ENCODE results near the gene LYPD4. TPM values are rescaled to one million over a fixed set of nuclear protein-coding genes. Genes with fewer than 3 reads are reported as not detected.

The LYPD4 gene
- total and polyA plus RNA-seq, 2 donors (not counting 1 experiment from before 2014, with no cell fraction given), result not detected

GRCh38 chr19:41861846-41862245, 17.4 kb upstream of the LYPD4 start:
- Mint-ChIP-seq H3K4me3 (peak overlapping the region; percentile 92), H3K4me1 (peaks cover 55% of the 10 kb centered on the region), H3K27me3 (no peaks in the 10 kb centered on the region), H3K27ac (peak overlapping the region; percentile 67), H3K9me3 (ENCODE audit: insufficient read depth) (no peaks in the 10 kb centered on the region)
- ChIA-PET CTCF (interaction anchor here (0.8 to 17.0 kb wide), 7 partner anchors 12 to 97 kb away, joined by 3 to 331 read pairs (median 35); partner anchors contain the start of genes CD79A and RABAC1), POLR2A (interaction anchor here (1.4 to 2.8 kb wide), 3 partner anchors 15 to 83 kb away, joined by 3 to 57 read pairs (median 44); partner anchors contain the start of genes ARHGEF1 and CD79A)
- H3K4me1 ChIP-seq (ENCODE audit: control insufficient read depth in 2 of 2, insufficient read depth in 2 of 2, low read length in 2 of 2), result peaks cover 42 to 60% of the 10 kb centered on the region in 2 donors
- no peaks in the 10 kb centered on the region for H3K9me3 ChIP-seq (ENCODE audit: control extremely low read depth in 1 of 3, control insufficient read depth in 2 of 3, insufficient read depth in 1 of 3, low read length in 2 of 3)
- DNase-seq, result no peak
- no peak overlapping the region for H3K4me3 ChIP-seq (ENCODE audit: control extremely low read depth in 1 of 5, extremely low read depth in 1 of 5, insufficient read depth in 1 of 5, low read depth in 2 of 5, low read length in 4 of 5)
- peaks cover 2 to 54% of the 10 kb centered on the region in 2 experiments for H3K36me3 ChIP-seq (replicated peaks in 1 of 2; ENCODE audit: control extremely low read depth in 1 of 2, control insufficient read depth in 1 of 2, extremely low read depth in 1 of 2, insufficient read depth in 2 of 2, low read length in 1 of 2)
- no peak for TF ChIP-seq CTCF (IDR thresholded peaks at IDR 0.05)
- TF ChIP-seq EZH2 (IDR thresholded peaks at IDR 0.05; ENCODE audit: borderline replicate concordance, insufficient read depth, low read depth, low read length, poor library complexity, severe bottlenecking), result no peak
- no peak for ATAC-seq (ENCODE audit: low read depth)
- WGBS (ENCODE audit: insufficient coverage), result 78% methylated on average over 4 of the region's 9 CpGs
- peak overlapping the region in 1 of 2 donors; percentile 94 for H3K27ac ChIP-seq (ENCODE audit: low read length in 2 of 2)
- H3K9ac ChIP-seq (ENCODE audit: low read length), result no peak overlapping the region
- no peaks in the 10 kb centered on the region for H3K27me3 ChIP-seq (replicated peaks in 1 of 4; ENCODE audit: control extremely low read depth in 1 of 4, control insufficient read depth in 3 of 4, insufficient read depth in 4 of 4, low read length in 3 of 4)
- H3K4me2 ChIP-seq (replicated peaks; ENCODE audit: low read depth, low read length, poor library complexity, severe bottlenecking), result peak overlapping the region; percentile 94
- peaks cover 62% of the 10 kb centered on the region for H4K20me1 ChIP-seq (ENCODE audit: control insufficient read depth, insufficient read depth, low read length, poor library complexity, severe bottlenecking)
- peaks cover 66% of the 10 kb centered on the region for H3K79me2 ChIP-seq (ENCODE audit: control insufficient read depth, insufficient read depth, low read length)
- intact Hi-C loops (cut with micrococcal nuclease), result no loop called here
- no peak overlapping the region for H2AFZ ChIP-seq (ENCODE audit: insufficient read depth, low read depth, low read length, poor library complexity, severe bottlenecking)

- H3K4me3 Mint-ChIP-seq, result peak overlapping the region; percentile 92
- no peaks in the 10 kb centered on the region for H3K9me3 ChIP-seq (ENCODE audit: control extremely low read depth in 1 of 3, control insufficient read depth in 2 of 3, insufficient read depth in 1 of 3, low read length in 2 of 3)
- no peaks in the 10 kb centered on the region for H3K9me3 Mint-ChIP-seq (ENCODE audit: insufficient read depth)
- H3K4me1 ChIP-seq (ENCODE audit: control insufficient read depth in 2 of 2, insufficient read depth in 2 of 2, low read length in 2 of 2), result peaks cover 42 to 57% of the 10 kb centered on the region in 2 donors
- peak overlapping the region; percentile 81 for H2AFZ ChIP-seq (ENCODE audit: insufficient read depth, low read depth, low read length, poor library complexity, severe bottlenecking)
- no peaks in the 10 kb centered on the region for H3K27me3 Mint-ChIP-seq
- peak overlapping the region; percentile 58 to 94 for H3K27ac ChIP-seq (ENCODE audit: low read length in 2 of 2)
- peaks cover 2 to 52% of the 10 kb centered on the region in 2 experiments for H3K36me3 ChIP-seq (replicated peaks in 1 of 2; ENCODE audit: control extremely low read depth in 1 of 2, control insufficient read depth in 1 of 2, extremely low read depth in 1 of 2, insufficient read depth in 2 of 2, low read length in 1 of 2)
- POLR2A ChIA-PET, result interaction anchor here (1.2 to 2.8 kb wide), 5 partner anchors 10 to 97 kb away, joined by 6 to 57 read pairs (median 13); partner anchors contain the start of genes ARHGEF1, CD79A and RABAC1
- peaks cover 60% of the 10 kb centered on the region for H3K79me2 ChIP-seq (ENCODE audit: control insufficient read depth, insufficient read depth, low read length)
- whole genome bisulfite sequencing (ENCODE audit: insufficient coverage), result 57% methylated on average over 3 of the region's 9 CpGs
- intact Hi-C loops (cut with micrococcal nuclease), result no loop called here
- ATAC-seq (ENCODE audit: low read depth) (no peak), DNase-seq (no peak)
- CTCF ChIA-PET, result interaction anchor here (0.6 to 5.9 kb wide), 11 partner anchors 13 to 330 kb away, joined by 3 to 83 read pairs (median 12); partner anchors contain the start of genes ARHGEF1, CD79A and RABAC1
- TF ChIP-seq EZH2 (IDR thresholded peaks at IDR 0.05; ENCODE audit: borderline replicate concordance, insufficient read depth, low read depth, low read length, poor library complexity, severe bottlenecking), result no peak
- no peak for TF ChIP-seq CTCF (IDR thresholded peaks at IDR 0.05)
- no peaks in the 10 kb centered on the region for H3K27me3 ChIP-seq (replicated peaks in 1 of 4; ENCODE audit: control extremely low read depth in 1 of 4, control insufficient read depth in 3 of 4, insufficient read depth in 4 of 4, low read length in 3 of 4)
- peak overlapping the region; percentile 91 for H3K27ac Mint-ChIP-seq
- H3K4me3 ChIP-seq (ENCODE audit: control extremely low read depth in 1 of 5, extremely low read depth in 1 of 5, insufficient read depth in 1 of 5, low read depth in 2 of 5, low read length in 4 of 5), result peak overlapping the region; percentile 34 to 96 (median 75)
- H3K4me1 Mint-ChIP-seq, result peaks cover 52% of the 10 kb centered on the region
- peak overlapping the region; percentile 94 for H3K4me2 ChIP-seq (replicated peaks; ENCODE audit: low read depth, low read length, poor library complexity, severe bottlenecking)
- peaks cover 56% of the 10 kb centered on the region for H4K20me1 ChIP-seq (ENCODE audit: control insufficient read depth, insufficient read depth, low read length, poor library complexity, severe bottlenecking)
- peak overlapping the region; percentile 93 for H3K9ac ChIP-seq (ENCODE audit: low read length)
These were observed 16.8 kb upstream of the LYPD4 start for GRCh38 chr19:41861116-41861768.
